ENCODE data around the gene CTTN. TPM values are rescaled to one million over a fixed set of nuclear protein-coding genes. Genes with fewer than 3 reads are reported as not detected.

The CTTN gene
- total and polyA plus RNA-seq, 9 of the 15 experiments (the other 6 are each of a cell fraction or from before 2014, with no cell fraction given) = 9.9 to 158 (median 99.7) TPM

DNA sequence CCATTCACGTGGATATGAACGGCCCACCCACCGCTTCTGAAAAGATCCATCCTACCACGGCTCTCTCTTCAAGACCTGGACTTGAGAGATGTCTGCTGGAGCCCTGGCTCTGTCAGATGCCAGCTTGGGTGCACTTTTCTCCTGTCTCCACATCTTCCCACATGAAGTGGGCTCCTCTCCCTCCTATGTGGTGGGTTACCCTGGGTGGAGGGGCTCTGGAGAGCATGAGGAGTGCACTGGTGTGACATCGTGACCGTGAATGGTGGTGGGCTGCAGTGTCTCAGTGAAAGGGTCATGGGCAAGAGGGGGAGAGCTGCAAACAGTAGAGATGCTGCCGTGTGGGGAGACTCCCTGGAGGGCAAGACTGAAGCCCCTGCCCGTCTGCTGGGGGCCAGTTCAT, 76.4 kb downstream of the CTTN start:
- no peaks in the 10 kb centered on the region for H3K36me3 ChIP-seq (ENCODE audit: control insufficient read depth, insufficient read depth, low read length)
- peaks cover 17 to 74% of the 10 kb centered on the region in 2 experiments for H3K27me3 ChIP-seq (ENCODE audit: control insufficient read depth in 2 of 2, insufficient read depth in 2 of 2, low read length in 2 of 2)
- no peaks in the 10 kb centered on the region for H3K79me2 ChIP-seq (ENCODE audit: control insufficient read depth, insufficient read depth, low read length)
- WGBS (ENCODE audit: insufficient coverage, low coverage, missing lambda C conversion rate) = under 1% methylated on average over 8 of the region's 8 CpGs
- TF ChIP-seq YBX1 (IDR thresholded peaks at IDR 0.05) = no peak
- no peak for TF ChIP-seq ARHGAP35 (IDR thresholded peaks at IDR 0.05; ENCODE audit: partially characterized antibody)
- no peak for TF ChIP-seq PRPF4 (IDR thresholded peaks at IDR 0.05; ENCODE audit: insufficient read depth, low read depth, low read length, poor library complexity, severe bottlenecking)
- TF ChIP-seq ZNF583 (CRISPR knock-in tag; IDR thresholded peaks at IDR 0.05) = no peak
- TF ChIP-seq, protein P1, sequence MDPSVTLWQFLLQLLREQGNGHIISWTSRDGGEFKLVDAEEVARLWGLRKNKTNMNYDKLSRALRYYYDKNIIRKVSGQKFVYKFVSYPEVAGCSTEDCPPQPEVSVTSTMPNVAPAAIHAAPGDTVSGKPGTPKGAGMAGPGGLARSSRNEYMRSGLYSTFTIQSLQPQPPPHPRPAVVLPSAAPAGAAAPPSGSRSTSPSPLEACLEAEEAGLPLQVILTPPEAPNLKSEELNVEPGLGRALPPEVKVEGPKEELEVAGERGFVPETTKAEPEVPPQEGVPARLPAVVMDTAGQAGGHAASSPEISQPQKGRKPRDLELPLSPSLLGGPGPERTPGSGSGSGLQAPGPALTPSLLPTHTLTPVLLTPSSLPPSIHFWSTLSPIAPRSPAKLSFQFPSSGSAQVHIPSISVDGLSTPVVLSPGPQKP (CRISPR knock-in tag; IDR thresholded peaks at IDR 0.05) = no peak
- TF ChIP-seq NCOA6 (IDR thresholded peaks at IDR 0.05) = no peak
- no peak for TF ChIP-seq PBX2 (CRISPR knock-in tag; IDR thresholded peaks at IDR 0.05; ENCODE audit: low read depth)
- TF ChIP-seq PBX2 (tag; conservative IDR thresholded peaks at IDR 0.05; ENCODE audit: low read depth) = no peak
- no peak for TF ChIP-seq MAFF (IDR thresholded peaks at IDR 0.05; ENCODE audit: low read length)
- no peak for TF ChIP-seq SRSF3 (IDR thresholded peaks at IDR 0.05; ENCODE audit: insufficient read depth, low read length)
- no peak for TF ChIP-seq TFAM (CRISPR knock-in tag; conservative IDR thresholded peaks at IDR 0.05)
- no peak for TF ChIP-seq IFI16 (CRISPR knock-in tag; IDR thresholded peaks at IDR 0.05)
- H3K9ac ChIP-seq (ENCODE audit: insufficient read depth in 1 of 2, low read depth in 2 of 2, low read length in 2 of 2) = no peak overlapping the region
- H4K20me1 ChIP-seq (replicated peaks; ENCODE audit: control insufficient read depth, insufficient read depth, low read length) = peaks cover 7% of the 10 kb centered on the region; the same call in 1 of the 2 replicates
- H3K4me3 ChIP-seq = no peak overlapping the region
- POLR2A ChIA-PET = no interaction called here
- intact Hi-C loops (cut with micrococcal nuclease) (loop anchor here (10.0 kb wide), 1 partner anchor 560 kb away; no protein-coding TSS in a partner anchor), in situ Hi-C loops (cut with MboI) (no loop called here)
- no peak overlapping the region for H3K27ac ChIP-seq (ENCODE audit: extremely low read depth, low read depth, low read length)
- CTCF ChIA-PET (ENCODE audit: low intra/inter-chr PET ratio) = no interaction called here
- H2AFZ ChIP-seq (ENCODE audit: low read depth, low read length) = no peak overlapping the region
- H3K9me1 ChIP-seq (ENCODE audit: control insufficient read depth, insufficient read depth, low read length) = no peaks in the 10 kb centered on the region
- no peak for FAIRE-seq
- H3K4me2 ChIP-seq (ENCODE audit: insufficient read depth, low read length) = no peak overlapping the region
- no TSS peak for BruUV-seq (replicated peaks)
- no peak for DNase-seq (ENCODE audit: extremely low read depth in 1 of 4, low spot score in 3 of 4)
- no peaks in the 10 kb centered on the region for H3K9me3 ChIP-seq (replicated peaks; ENCODE audit: control insufficient read depth, insufficient read depth, low read depth, low read length)
- H3K4me1 ChIP-seq (replicated peaks in 1 of 2; ENCODE audit: control insufficient read depth in 2 of 2, insufficient read depth in 2 of 2, low read length in 2 of 2) = peaks cover 0 to 3% of the 10 kb centered on the region in 2 experiments; a peak in 2 of 5 replicates
- ATAC-seq = no peak

All from K562 (cell line).